ENCODE data around the gene DENND10.

- no peak for TF ChIP-seq EZH2 (IDR thresholded peaks at IDR 0.05)
- TF ChIP-seq POLR2AphosphoS5 (IDR thresholded peaks at IDR 0.05; ENCODE audit: borderline replicate concordance, low read depth, low read length): no peak
Observed at GRCh38 chr10:119098576-119098975, 5.3 kb upstream of the DENND10 start.
